ENCODE results near the gene ARRB2.
A peak's percentile ranks its signal among the peaks of the same experiment; 100 is the strongest.
"Not testable (repeated sequence)": the region's sequence is repeated elsewhere in the genome, so short reads cannot be mapped to it uniquely, and the experiment has no call there.

ARRB2 gene

GRCh38 chr17:4709794-4710692 lies at the start of gene ARRB2:
Gene ARRB2 (plus strand): TSS chr17:4710632. CDS start chr17:4710722, 90 bp downstream.
- DNase-seq (ENCODE audit: low spot score) = peak; percentile 100

GRCh38 chr17:4663711-4664110 lies 46.7 kb upstream of the ARRB2 start:
- no peak for DNase-seq (ENCODE audit: low spot score)

- no peak for DNase-seq (ENCODE audit: low spot score)
Measured at GRCh38 chr17:4664230-4664629, 46.2 kb upstream of the ARRB2 start.

GRCh38 chr17:4665027-4665426 lies 45.4 kb upstream of the ARRB2 start:
- DNase-seq (ENCODE audit: low spot score) = no peak

- DNase-seq (ENCODE audit: low spot score) = no peak
Measured at GRCh38 chr17:4666296-4666695, 44.1 kb upstream of the ARRB2 start.

- no peak for DNase-seq (ENCODE audit: low spot score)
Measured at GRCh38 chr17:4667166-4667565, 43.3 kb upstream of the ARRB2 start.

- no peak for DNase-seq (ENCODE audit: low spot score)
Measured at GRCh38 chr17:4672055-4672630, 38.3 kb upstream of the ARRB2 start.

GRCh38 chr17:4672751-4673150 lies 37.7 kb upstream of the ARRB2 start:
- no peak for DNase-seq (ENCODE audit: low spot score)

- DNase-seq (ENCODE audit: low spot score) = no peak
Measured at GRCh38 chr17:4673169-4673568, 37.3 kb upstream of the ARRB2 start.

GRCh38 chr17:4673986-4674684 lies 36.3 kb upstream of the ARRB2 start:
- DNase-seq (ENCODE audit: low spot score) = no peak

- DNase-seq (ENCODE audit: low spot score) = no peak
Measured at GRCh38 chr17:4674685-4674998, 35.8 kb upstream of the ARRB2 start.

- DNase-seq (ENCODE audit: low spot score) = no peak
Measured at GRCh38 chr17:4675791-4676190, 34.6 kb upstream of the ARRB2 start.

GRCh38 chr17:4676791-4677190 lies 33.6 kb upstream of the ARRB2 start:
- no peak for DNase-seq (ENCODE audit: low spot score)

- no peak for DNase-seq (ENCODE audit: low spot score)
Measured at GRCh38 chr17:4678448-4679026, 31.9 kb upstream of the ARRB2 start.

GRCh38 chr17:4679658-4680057 lies 30.8 kb upstream of the ARRB2 start:
- DNase-seq (ENCODE audit: low spot score) = no peak

- DNase-seq (ENCODE audit: low spot score) = not testable (repeated sequence)
Measured at GRCh38 chr17:4683739-4684138, 26.7 kb upstream of the ARRB2 start.

- DNase-seq (ENCODE audit: low spot score) = not testable (repeated sequence)
Measured at GRCh38 chr17:4689872-4690271, 20.6 kb upstream of the ARRB2 start.

GRCh38 chr17:4690745-4691144 lies 19.7 kb upstream of the ARRB2 start:
- DNase-seq (ENCODE audit: low spot score) = no peak

GRCh38 chr17:4691686-4692085 lies 18.7 kb upstream of the ARRB2 start:
- DNase-seq (ENCODE audit: low spot score) = no peak

GRCh38 chr17:4693416-4693815 lies 17.0 kb upstream of the ARRB2 start:
- DNase-seq (ENCODE audit: low spot score) = no peak

GRCh38 chr17:4696437-4696805 lies 14.0 kb upstream of the ARRB2 start:
- no peak for DNase-seq (ENCODE audit: low spot score)

- not testable (repeated sequence) for DNase-seq (ENCODE audit: low spot score)
Measured at GRCh38 chr17:4699401-4700056, 10.9 kb upstream of the ARRB2 start.
